SK-N-SH (cell line): Measurements from ENCODE around the gene VAPB. TPM values are rescaled to one million over a fixed set of nuclear protein-coding genes. Genes with fewer than 3 reads are reported as not detected.

Experiments used
- CTCF ChIA-PET: fragments of 300-600, 350-600 bp; formaldehyde crosslinking; extraction: SDS; loops from one replicate; lab custom pipeline; 2021; lab: Yijun Ruan, JAX
- POLR2A ChIA-PET: fragments of 350-600 bp; sonication (Branson Sonifier 250); formaldehyde crosslinking; extraction: SDS; loops from one replicate; lab custom pipeline; 2020; ENCODE audit warnings: antibody characterized with exemption, inconsistent platforms; lab: Yijun Ruan, JAX
- DNase-seq: peaks from one replicate; pipeline ENCODE4 v3.0.0; 2012
- H2AFZ ChIP-seq: fragments of 200-600 bp; sonication (generic); 2 replicates; pipeline ENCODE4 v1.8.1; 2016; ENCODE audit warnings: antibody characterized with exemption, mild to moderate bottlenecking, low read depth
- H3F3A ChIP-seq: fragments of 200-600 bp; sonication (generic); replicated peaks from 2 replicates; pipeline ENCODE3; 2016; ENCODE audit warnings: antibody characterized with exemption, mild to moderate bottlenecking; ENCODE audit not compliant: insufficient read depth
- H3K27ac ChIP-seq, 2 experiments: fragments of 200-500 bp in 1 of 2; fragments of 200-600 bp in 1 of 2; sonication (Bioruptor generic) in 1 of 2; sonication (generic), shearing (Covaris generic) in 1 of 2; 2 replicates each; pipeline versions ENCODE4 v1.5.1 to v1.6.1; 2014 to 2016; ENCODE audit warnings: low read depth in 2 of 2, inconsistent platforms in 1 of 2, low read length in 1 of 2, mild to moderate bottlenecking in 1 of 2, mixed read lengths in 1 of 2
- H3K27me3 ChIP-seq: fragments of 200-600 bp; sonication (generic), shearing (Covaris generic); 2 replicates; pipeline ENCODE4 v1.6.1; 2016; ENCODE audit warnings: mixed run types; ENCODE audit not compliant: insufficient read depth
- H3K36me3 ChIP-seq, 2 experiments: fragments of 200-500 bp in 1 of 2; fragments of 200-600 bp in 1 of 2; sonication (Bioruptor generic) in 1 of 2; sonication (generic) in 1 of 2; replicated peaks in 1 of 2; 2 replicates each; pipeline versions ENCODE3 to v1.5.1; 2014 to 2016; ENCODE audit warnings: low read length in 1 of 2, mild to moderate bottlenecking in 1 of 2; ENCODE audit not compliant: insufficient read depth in 2 of 2, control insufficient read depth in 1 of 2
- H3K4me1 ChIP-seq, 2 experiments: fragments of 200-500 bp in 1 of 2; fragments of 200-600 bp in 1 of 2; sonication (Bioruptor generic) in 1 of 2; sonication (generic), shearing (Covaris generic) in 1 of 2; 2 replicates each; pipeline versions ENCODE4 v1.5.1 to v1.6.1; 2014 to 2016; ENCODE audit warnings: low read depth in 1 of 2, low read length in 1 of 2, mixed run types in 1 of 2; ENCODE audit not compliant: insufficient read depth in 2 of 2, control insufficient read depth in 1 of 2
- H3K4me2 ChIP-seq: fragments of 200-600 bp; sonication (generic), shearing (Covaris generic); 2 replicates; pipeline ENCODE4 v1.6.1; 2017; ENCODE audit warnings: mixed run types
- H3K4me3 ChIP-seq, 2 experiments: fragments of 200-500 bp in 1 of 2; fragments of 200-600 bp in 1 of 2; sonication (Bioruptor generic) in 1 of 2; sonication (generic), shearing (Covaris generic) in 1 of 2; 2 replicates each; pipeline versions ENCODE4 v1.5.1 to v1.8.1; 2014 to 2016; ENCODE audit warnings: low read depth in 2 of 2, inconsistent platforms in 1 of 2, low read length in 1 of 2, mild to moderate bottlenecking in 1 of 2, mixed read lengths in 1 of 2, moderate library complexity in 1 of 2
- H3K79me2 ChIP-seq: fragments of 200-600 bp; sonication (generic); 2 replicates; pipeline ENCODE4 v1.8.1; 2017; ENCODE audit warnings: mild to moderate bottlenecking; ENCODE audit not compliant: insufficient read depth
- H3K9ac ChIP-seq: fragments of 200-600 bp; sonication (generic); 2 replicates; pipeline ENCODE4 v1.6.1; 2017; ENCODE audit warnings: mixed run types
- H3K9me2 ChIP-seq: fragments of 200-600 bp; sonication (generic); 2 replicates; pipeline ENCODE4 v1.6.1; 2017; ENCODE audit warnings: mixed run types
- H3K9me3 ChIP-seq: fragments of 200-600 bp; sonication (generic); 2 replicates; pipeline ENCODE4 v1.6.1; 2017; ENCODE audit warnings: mixed run types, mild to moderate bottlenecking, moderate library complexity
- H4K20me1 ChIP-seq: fragments of 200-600 bp; sonication (generic); 2 replicates; pipeline ENCODE4 v1.6.1; 2017; ENCODE audit warnings: mild to moderate bottlenecking, mixed run types; ENCODE audit not compliant: insufficient read depth
- ELF1 ChIP-seq: IDR thresholded peaks from 2 replicates; pipeline ENCODE4 v1.4.0; 2012
- EP300 ChIP-seq, 2 experiments: IDR thresholded peaks; 2 replicates each; pipeline versions ENCODE4 v1.4.0 to v1.6.1; 2012; ENCODE audit warnings: borderline replicate concordance in 1 of 2, low read depth in 1 of 2, low read length in 1 of 2
- EZH2phosphoT487 ChIP-seq: fragments of 200-600 bp; sonication (generic); IDR thresholded peaks from 2 replicates; pipeline ENCODE4 v1.6.1; 2017; ENCODE audit warnings: low read depth, mixed run types, mild to moderate bottlenecking, antibody characterized with exemption, moderate library complexity, borderline replicate concordance
- FOSL2 ChIP-seq: IDR thresholded peaks from 2 replicates; pipeline ENCODE4 v1.4.0; 2012; ENCODE audit warnings: low read depth, mild to moderate bottlenecking, moderate library complexity, borderline replicate concordance
- FOXM1 ChIP-seq: IDR thresholded peaks from 2 replicates; pipeline ENCODE4 v1.4.0; 2012; ENCODE audit warnings: low read depth, mild to moderate bottlenecking
- GABPA ChIP-seq: IDR thresholded peaks from 2 replicates; pipeline ENCODE4 v1.4.0; 2012; ENCODE audit warnings: low read depth, mild to moderate bottlenecking
- MEF2A ChIP-seq: IDR thresholded peaks from 2 replicates; pipeline ENCODE4 v1.4.0; 2012; ENCODE audit warnings: low read depth, borderline replicate concordance
- NRF1 ChIP-seq: IDR thresholded peaks from 2 replicates; pipeline ENCODE4 v1.6.1; 2012; ENCODE audit warnings: low read depth, mild to moderate bottlenecking, low read length
- POLR2AphosphoS5 ChIP-seq: IDR thresholded peaks from 2 replicates; pipeline ENCODE4 v1.6.1; 2012; ENCODE audit warnings: low read depth, low read length
- RXRA ChIP-seq: IDR thresholded peaks from 2 replicates; pipeline ENCODE4 v1.4.0; 2012; ENCODE audit warnings: low read depth, mild to moderate bottlenecking, borderline replicate concordance
- SIN3A ChIP-seq: IDR thresholded peaks from 2 replicates; pipeline ENCODE4 v1.6.1; 2012; ENCODE audit warnings: low read depth, mild to moderate bottlenecking, low read length, moderate library complexity, borderline replicate concordance
- TCF12 ChIP-seq: IDR thresholded peaks from 2 replicates; pipeline ENCODE4 v1.4.0; 2012
- YY1 ChIP-seq: IDR thresholded peaks from 2 replicates; pipeline ENCODE4 v1.4.0; 2012; ENCODE audit warnings: low read depth, mild to moderate bottlenecking
- WGBS: methylation state at CpG from one replicate; pipeline ENCODE4 v1.1.6; 2017; ENCODE audit warnings: low lambda C conversion rate; 5-methylcytosine and 5-hydroxymethylcytosine counted together
- polyA plus RNA-seq, 3 experiments: library from polyadenylated mRNA; depleted of rRNA; stranded (reverse); fragments of >200 nt; gene quantifications; 2 replicates each; pipeline ENCODE4 v1.2.3, GENCODE V29; 2012
- TF ChIP-seq, protein P1 (sequence below): IDR thresholded peaks from 2 replicates; pipeline ENCODE4 v1.6.1; 2012; ENCODE audit warnings: mild to moderate bottlenecking, low read depth, low read length, moderate library complexity
- TF ChIP-seq, protein P2 (sequence below): IDR thresholded peaks from 2 replicates; pipeline ENCODE4 v1.4.0; 2012; ENCODE audit warnings: low read depth
- TF ChIP-seq, protein P3 (sequence below): fragments of 150-350 bp; IDR thresholded peaks from 2 replicates; pipeline ENCODE4 v1.6.1; 2016; ENCODE audit warnings: mild to moderate bottlenecking, low read depth, low read length
- TF ChIP-seq, protein P4 (sequence below): IDR thresholded peaks from 2 replicates; pipeline ENCODE4 v1.4.0; 2012; ENCODE audit warnings: low read depth, borderline replicate concordance

Gene VAPB
- polyA plus RNA-seq, 1 of the 3 experiments (the other 2 are of a cell fraction), result 16.9 TPM

DNA sequence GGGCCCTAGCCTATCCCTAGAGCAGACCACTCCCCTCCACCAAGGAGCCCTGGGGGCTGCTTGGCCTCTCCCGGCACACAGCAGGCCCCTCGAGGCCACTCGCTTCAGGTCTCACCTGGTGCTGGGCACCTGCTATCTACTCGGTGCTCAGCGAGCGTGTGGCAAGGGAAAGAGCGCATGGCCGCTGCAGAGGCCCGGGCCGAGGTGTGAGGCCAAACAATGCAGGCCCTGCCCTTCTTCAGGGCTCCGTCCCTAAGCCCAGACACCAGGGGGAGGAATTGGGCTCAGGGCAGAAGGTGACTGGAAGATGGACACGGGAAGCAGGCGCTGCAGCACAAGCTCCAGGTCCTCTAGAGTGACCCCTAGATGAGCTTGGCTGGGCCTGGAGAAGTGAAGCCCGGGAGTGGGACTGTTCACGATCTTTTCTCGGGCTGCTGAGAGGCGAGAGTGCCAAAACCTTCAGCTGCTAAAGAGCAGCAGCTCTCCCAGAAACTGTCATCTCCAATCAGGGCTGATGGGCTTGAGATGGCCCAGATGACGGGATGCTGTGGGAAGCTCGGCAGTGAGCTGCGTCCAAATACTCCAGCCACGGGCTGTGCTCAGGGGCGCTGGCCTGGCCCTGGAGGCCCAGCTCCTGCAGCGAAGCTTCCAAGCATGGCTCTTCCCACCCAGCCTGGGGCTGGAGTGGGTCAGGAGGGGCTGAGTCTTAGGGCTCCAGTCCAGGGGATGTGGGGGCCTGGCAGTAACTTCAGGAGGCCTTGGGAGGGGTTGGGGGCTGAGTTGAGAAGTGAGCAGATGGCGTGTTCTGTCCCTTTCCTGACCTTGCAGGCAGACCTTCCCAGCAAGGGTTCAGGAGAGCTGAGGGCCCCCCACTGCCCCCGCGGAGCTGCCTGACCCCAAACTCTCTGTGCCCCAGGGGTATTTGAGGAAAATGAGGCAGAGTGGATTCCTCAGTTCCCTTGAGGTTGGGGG is 82.5 kb downstream of the VAPB start (continued):
- TF ChIP-seq, protein P1, sequence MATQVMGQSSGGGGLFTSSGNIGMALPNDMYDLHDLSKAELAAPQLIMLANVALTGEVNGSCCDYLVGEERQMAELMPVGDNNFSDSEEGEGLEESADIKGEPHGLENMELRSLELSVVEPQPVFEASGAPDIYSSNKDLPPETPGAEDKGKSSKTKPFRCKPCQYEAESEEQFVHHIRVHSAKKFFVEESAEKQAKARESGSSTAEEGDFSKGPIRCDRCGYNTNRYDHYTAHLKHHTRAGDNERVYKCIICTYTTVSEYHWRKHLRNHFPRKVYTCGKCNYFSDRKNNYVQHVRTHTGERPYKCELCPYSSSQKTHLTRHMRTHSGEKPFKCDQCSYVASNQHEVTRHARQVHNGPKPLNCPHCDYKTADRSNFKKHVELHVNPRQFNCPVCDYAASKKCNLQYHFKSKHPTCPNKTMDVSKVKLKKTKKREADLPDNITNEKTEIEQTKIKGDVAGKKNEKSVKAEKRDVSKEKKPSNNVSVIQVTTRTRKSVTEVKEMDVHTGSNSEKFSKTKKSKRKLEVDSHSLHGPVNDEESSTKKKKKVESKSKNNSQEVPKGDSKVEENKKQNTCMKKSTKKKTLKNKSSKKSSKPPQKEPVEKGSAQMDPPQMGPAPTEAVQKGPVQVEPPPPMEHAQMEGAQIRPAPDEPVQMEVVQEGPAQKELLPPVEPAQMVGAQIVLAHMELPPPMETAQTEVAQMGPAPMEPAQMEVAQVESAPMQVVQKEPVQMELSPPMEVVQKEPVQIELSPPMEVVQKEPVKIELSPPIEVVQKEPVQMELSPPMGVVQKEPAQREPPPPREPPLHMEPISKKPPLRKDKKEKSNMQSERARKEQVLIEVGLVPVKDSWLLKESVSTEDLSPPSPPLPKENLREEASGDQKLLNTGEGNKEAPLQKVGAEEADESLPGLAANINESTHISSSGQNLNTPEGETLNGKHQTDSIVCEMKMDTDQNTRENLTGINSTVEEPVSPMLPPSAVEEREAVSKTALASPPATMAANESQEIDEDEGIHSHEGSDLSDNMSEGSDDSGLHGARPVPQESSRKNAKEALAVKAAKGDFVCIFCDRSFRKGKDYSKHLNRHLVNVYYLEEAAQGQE, result peak; percentile 37; the same call in 1 of the 2 replicates
- TF ChIP-seq POLR2AphosphoS5, result peak; percentile 86; the same call in 1 of the 2 replicates
- TF ChIP-seq ELF1, result 0 out of 2 replicates have a peak, but pooled peaks have one; percentile 24
- no peak for TF ChIP-seq EZH2phosphoT487
- TF ChIP-seq EP300 (IDR thresholded peaks at IDR 0.05; ENCODE audit: borderline replicate concordance in 1 of 2, low read depth in 1 of 2, low read length in 1 of 2), result peak; percentile 91 to 92
- TF ChIP-seq, protein P2, sequence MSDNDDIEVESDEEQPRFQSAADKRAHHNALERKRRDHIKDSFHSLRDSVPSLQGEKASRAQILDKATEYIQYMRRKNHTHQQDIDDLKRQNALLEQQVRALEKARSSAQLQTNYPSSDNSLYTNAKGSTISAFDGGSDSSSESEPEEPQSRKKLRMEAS, result peak; percentile 48
- TF ChIP-seq FOSL2, result 0 out of 2 replicates have a peak, but pooled peaks have one; percentile 11
- TF ChIP-seq TCF12, result peak; percentile 100
- TF ChIP-seq, protein P3, sequence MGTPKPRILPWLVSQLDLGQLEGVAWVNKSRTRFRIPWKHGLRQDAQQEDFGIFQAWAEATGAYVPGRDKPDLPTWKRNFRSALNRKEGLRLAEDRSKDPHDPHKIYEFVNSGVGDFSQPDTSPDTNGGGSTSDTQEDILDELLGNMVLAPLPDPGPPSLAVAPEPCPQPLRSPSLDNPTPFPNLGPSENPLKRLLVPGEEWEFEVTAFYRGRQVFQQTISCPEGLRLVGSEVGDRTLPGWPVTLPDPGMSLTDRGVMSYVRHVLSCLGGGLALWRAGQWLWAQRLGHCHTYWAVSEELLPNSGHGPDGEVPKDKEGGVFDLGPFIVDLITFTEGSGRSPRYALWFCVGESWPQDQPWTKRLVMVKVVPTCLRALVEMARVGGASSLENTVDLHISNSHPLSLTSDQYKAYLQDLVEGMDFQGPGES, result no peak
- TF ChIP-seq GABPA, result no peak

DNA sequence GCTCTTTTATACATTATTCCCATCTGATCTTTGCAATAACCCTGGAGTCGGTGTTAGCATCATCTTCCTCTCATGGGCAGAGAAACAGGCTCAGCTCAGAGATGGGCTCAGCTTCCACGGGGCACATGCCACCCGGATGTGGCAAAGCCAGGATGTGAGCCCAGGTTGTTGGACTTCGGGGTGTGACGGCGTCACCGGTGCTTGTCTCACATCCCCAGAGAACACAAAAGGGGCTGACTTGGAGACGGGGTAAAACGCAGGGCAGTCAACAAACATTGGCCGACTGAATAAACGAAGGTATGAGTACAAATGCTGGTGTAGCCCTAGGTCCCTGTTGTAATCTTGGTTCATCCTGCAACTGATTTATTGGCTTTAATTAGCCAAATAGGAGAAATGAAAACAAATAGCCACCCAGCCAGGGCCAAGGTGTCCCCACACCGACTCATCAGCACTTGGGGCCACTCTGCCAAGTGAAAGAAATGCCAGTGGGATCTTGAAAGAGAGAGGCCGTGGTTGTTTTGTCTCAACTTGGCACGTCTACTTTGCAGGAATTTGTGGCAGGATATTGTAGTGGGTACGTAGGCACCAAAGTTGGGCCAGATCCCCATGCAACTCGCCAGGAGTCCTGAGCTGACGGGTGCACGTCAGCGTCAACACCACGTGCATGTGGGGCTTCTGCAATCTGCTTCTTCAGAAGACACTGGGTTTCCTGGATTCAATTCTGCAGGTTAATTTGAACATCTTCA is 83.4 kb downstream of the VAPB start:
- H3K4me2 ChIP-seq, result peak overlapping the region; percentile 51; the same call in 1 of the 2 replicates
- DNase-seq, result no peak
- CTCF ChIA-PET, result interaction anchor here (0.9 to 1.8 kb wide), 9 partner anchors 9 to 227 kb away, joined by 3 to 7 read pairs (median 3); partner anchors contain the start of gene VAPB
- WGBS, result 91% methylated on average over 17 of the region's 20 CpGs
- no peaks in the 10 kb centered on the region for H3K9me3 ChIP-seq
- H3K9ac ChIP-seq, result no peak overlapping the region; the same call in 1 of the 2 replicates
- H3K36me3 ChIP-seq, result no peaks in the 10 kb centered on the region
- H3K9me2 ChIP-seq, result no peaks in the 10 kb centered on the region
- no peaks in the 10 kb centered on the region for H3K79me2 ChIP-seq
- peaks cover 5 to 51% of the 10 kb centered on the region in 2 experiments; a peak in 3 of 4 replicates for H3K4me1 ChIP-seq
- H3K27me3 ChIP-seq, result no peaks in the 10 kb centered on the region
- H3K27ac ChIP-seq, result peak overlapping the region; percentile 82 to 90; a peak in 3 of 4 replicates
- POLR2A ChIA-PET, result interaction anchor here (1.7 kb wide), 1 partner anchor 15 kb away, joined by 9 read pairs; no protein-coding TSS in a partner anchor
- no peaks in the 10 kb centered on the region for H4K20me1 ChIP-seq
- peaks cover 11% of the 10 kb centered on the region for H3F3A ChIP-seq
- H3K4me3 ChIP-seq, result no peak overlapping the region
- H2AFZ ChIP-seq, result no peak overlapping the region
- TF ChIP-seq, protein P1, result no peak
- TF ChIP-seq MEF2A, result no peak
- no peak for TF ChIP-seq YY1
- TF ChIP-seq, protein P4, sequence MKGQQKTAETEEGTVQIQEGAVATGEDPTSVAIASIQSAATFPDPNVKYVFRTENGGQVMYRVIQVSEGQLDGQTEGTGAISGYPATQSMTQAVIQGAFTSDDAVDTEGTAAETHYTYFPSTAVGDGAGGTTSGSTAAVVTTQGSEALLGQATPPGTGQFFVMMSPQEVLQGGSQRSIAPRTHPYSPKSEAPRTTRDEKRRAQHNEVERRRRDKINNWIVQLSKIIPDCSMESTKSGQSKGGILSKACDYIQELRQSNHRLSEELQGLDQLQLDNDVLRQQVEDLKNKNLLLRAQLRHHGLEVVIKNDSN, result no peak
- no peak for TF ChIP-seq SIN3A
- TF ChIP-seq FOSL2, result no peak
- TF ChIP-seq RXRA, result no peak
- TF ChIP-seq FOXM1, result no peak
- no peak for TF ChIP-seq ELF1
- TF ChIP-seq NRF1, result no peak
